Neural cell (in vitro differentiated cells): ENCODE results near the gene RPRD1B. TPM values are rescaled to one million over a fixed set of nuclear protein-coding genes. Genes with fewer than 3 reads are reported as not detected.

ENCODE experiments used
- H2AFZ ChIP-seq: fragments of 200-600, 300-800 bp; sonication (generic), shearing (Covaris generic); 2 replicates; pipeline ENCODE4 v1.6.0; 2014; ENCODE audit warnings: low read depth, mild to moderate bottlenecking, antibody characterized with exemption, low read length, moderate library complexity
- H3F3A ChIP-seq: fragments of 200-600 bp; shearing (Covaris generic); 2 replicates; pipeline ENCODE4 v1.6.1; 2016; ENCODE audit warnings: mild to moderate bottlenecking, moderate library complexity, mixed read lengths, antibody characterized with exemption, low read length; ENCODE audit not compliant: insufficient read depth, poor library complexity, severe bottlenecking
- H3K27ac ChIP-seq: fragments of 200-600, 300-800 bp; sonication (generic), shearing (Covaris generic); 2 replicates; pipeline ENCODE4 v1.5.1; 2014; ENCODE audit warnings: mild to moderate bottlenecking, low read length, moderate library complexity
- H3K27me3 ChIP-seq: fragments of 300-800, 200-600 bp; sonication (generic), shearing (Covaris generic); 2 replicates; pipeline ENCODE4 v1.6.0; 2014; ENCODE audit warnings: mild to moderate bottlenecking, low read depth, low read length, moderate library complexity; ENCODE audit not compliant: insufficient read depth
- H3K36me3 ChIP-seq: fragments of 300-800, 200-600 bp; sonication (generic), shearing (Covaris generic); 2 replicates; pipeline ENCODE4 v1.5.1; 2014; ENCODE audit warnings: mild to moderate bottlenecking, antibody characterized with exemption, low read length, moderate library complexity; ENCODE audit not compliant: insufficient read depth
- H3K4me2 ChIP-seq: fragments of 300-800, 200-600 bp; sonication (generic), shearing (Covaris generic); 2 replicates; pipeline ENCODE4 v1.6.0; 2014; ENCODE audit warnings: mild to moderate bottlenecking, low read length
- H3K4me3 ChIP-seq: fragments of 300-800, 200-600 bp; sonication (generic), shearing (Covaris generic); 2 replicates; pipeline ENCODE4 v1.5.1; 2014; ENCODE audit warnings: mild to moderate bottlenecking, low read length, moderate library complexity
- H3K79me2 ChIP-seq: fragments of 200-600 bp; shearing (Covaris generic); replicated peaks from 2 replicates; pipeline ENCODE4 v1.6.0; 2014; ENCODE audit warnings: mild to moderate bottlenecking, low read length, moderate library complexity; ENCODE audit not compliant: insufficient read depth
- H3K9ac ChIP-seq: fragments of 300-800, 200-600 bp; sonication (generic), shearing (Covaris generic); 2 replicates; pipeline ENCODE4 v1.6.1; 2016; ENCODE audit warnings: mild to moderate bottlenecking, low read length, mixed read lengths
- H3K9me2 ChIP-seq: fragments of 200-600 bp; shearing (Covaris generic); 2 replicates; pipeline ENCODE4 v1.6.1; 2016; ENCODE audit warnings: mild to moderate bottlenecking, low read length, mixed read lengths; ENCODE audit not compliant: insufficient read depth
- H3K9me3 ChIP-seq: fragments of 200-600, 300-800 bp; sonication (generic), shearing (Covaris generic); 2 replicates; pipeline ENCODE4 v1.6.1; 2016; ENCODE audit warnings: mild to moderate bottlenecking, mixed run types, low read length, moderate library complexity, mixed read lengths
- H4K20me1 ChIP-seq: fragments of 200-600 bp; shearing (Covaris generic); 2 replicates; pipeline ENCODE4 v1.6.1; 2016; ENCODE audit warnings: mild to moderate bottlenecking, mixed run types; ENCODE audit not compliant: insufficient read depth
- EP300 ChIP-seq: fragments of 450-650 bp; conservative IDR thresholded peaks from 2 replicates; pipeline ENCODE4 v1.6.1; 2014; ENCODE audit warnings: antibody characterized with exemption, mild to moderate bottlenecking, moderate library complexity; ENCODE audit not compliant: poor library complexity, severe bottlenecking
- EZH2 ChIP-seq: fragments of 200-600, 300-800 bp; shearing (Covaris generic), sonication (generic); IDR thresholded peaks from 2 replicates; pipeline ENCODE4 v1.6.1; 2014; ENCODE audit warnings: antibody characterized with exemption, low read length, borderline replicate concordance, mild to moderate bottlenecking; ENCODE audit not compliant: insufficient read depth, poor library complexity, severe bottlenecking
- MXI1 ChIP-seq: fragments of 450-650 bp; conservative IDR thresholded peaks from 2 replicates; pipeline ENCODE4 v1.6.1; 2014; ENCODE audit warnings: antibody characterized with exemption, mild to moderate bottlenecking; ENCODE audit not compliant: poor library complexity, severe bottlenecking
- POLR2AphosphoS5 ChIP-seq: IDR thresholded peaks from 2 replicates; pipeline ENCODE4 v1.6.1; 2012
- RAD21 ChIP-seq: fragments of 450-650 bp; conservative IDR thresholded peaks from 2 replicates; pipeline ENCODE4 v1.6.1; 2014; ENCODE audit warnings: antibody characterized with exemption, mild to moderate bottlenecking, moderate library complexity
- SMC3 ChIP-seq: fragments of 450-650 bp; conservative IDR thresholded peaks from 2 replicates; pipeline ENCODE4 v1.6.1; 2014; ENCODE audit warnings: antibody characterized with exemption, mild to moderate bottlenecking, moderate library complexity; ENCODE audit not compliant: poor library complexity
- TAF1 ChIP-seq: IDR thresholded peaks from 2 replicates; pipeline ENCODE4 v1.6.1; 2012; ENCODE audit warnings: low read depth
- polyA plus RNA-seq: library from polyadenylated mRNA; depleted of rRNA; stranded (reverse); fragments of >200 nt; gene quantifications from 2 replicates; pipeline ENCODE4 v1.2.3, GENCODE V29; 2014
- TF ChIP-seq, protein P1 (sequence below): fragments of 450-650 bp; IDR thresholded peaks from 2 replicates; pipeline ENCODE4 v1.5.1; 2014; ENCODE audit warnings: antibody characterized with exemption, mild to moderate bottlenecking, moderate library complexity; ENCODE audit not compliant: poor library complexity, severe bottlenecking
- TF ChIP-seq, protein P2 (sequence below): IDR thresholded peaks from 2 replicates; pipeline ENCODE4 v1.6.1; 2012; ENCODE audit warnings: borderline replicate concordance

Gene RPRD1B
- polyA plus RNA-seq, 1 donor from 2014 or later = 23.4 TPM

- H3K9ac ChIP-seq = no peak overlapping the region
- H4K20me1 ChIP-seq = no peaks in the 10 kb centered on the region
- TF ChIP-seq TAF1 = no peak
- TF ChIP-seq SMC3 = no peak
- TF ChIP-seq EZH2 = no peak
- TF ChIP-seq RAD21 = no peak
- TF ChIP-seq MXI1 = no peak
- TF ChIP-seq EP300 = no peak
- TF ChIP-seq, protein P1, sequence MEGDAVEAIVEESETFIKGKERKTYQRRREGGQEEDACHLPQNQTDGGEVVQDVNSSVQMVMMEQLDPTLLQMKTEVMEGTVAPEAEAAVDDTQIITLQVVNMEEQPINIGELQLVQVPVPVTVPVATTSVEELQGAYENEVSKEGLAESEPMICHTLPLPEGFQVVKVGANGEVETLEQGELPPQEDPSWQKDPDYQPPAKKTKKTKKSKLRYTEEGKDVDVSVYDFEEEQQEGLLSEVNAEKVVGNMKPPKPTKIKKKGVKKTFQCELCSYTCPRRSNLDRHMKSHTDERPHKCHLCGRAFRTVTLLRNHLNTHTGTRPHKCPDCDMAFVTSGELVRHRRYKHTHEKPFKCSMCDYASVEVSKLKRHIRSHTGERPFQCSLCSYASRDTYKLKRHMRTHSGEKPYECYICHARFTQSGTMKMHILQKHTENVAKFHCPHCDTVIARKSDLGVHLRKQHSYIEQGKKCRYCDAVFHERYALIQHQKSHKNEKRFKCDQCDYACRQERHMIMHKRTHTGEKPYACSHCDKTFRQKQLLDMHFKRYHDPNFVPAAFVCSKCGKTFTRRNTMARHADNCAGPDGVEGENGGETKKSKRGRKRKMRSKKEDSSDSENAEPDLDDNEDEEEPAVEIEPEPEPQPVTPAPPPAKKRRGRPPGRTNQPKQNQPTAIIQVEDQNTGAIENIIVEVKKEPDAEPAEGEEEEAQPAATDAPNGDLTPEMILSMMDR = no peak
- no peak for TF ChIP-seq POLR2AphosphoS5
- TF ChIP-seq, protein P2, sequence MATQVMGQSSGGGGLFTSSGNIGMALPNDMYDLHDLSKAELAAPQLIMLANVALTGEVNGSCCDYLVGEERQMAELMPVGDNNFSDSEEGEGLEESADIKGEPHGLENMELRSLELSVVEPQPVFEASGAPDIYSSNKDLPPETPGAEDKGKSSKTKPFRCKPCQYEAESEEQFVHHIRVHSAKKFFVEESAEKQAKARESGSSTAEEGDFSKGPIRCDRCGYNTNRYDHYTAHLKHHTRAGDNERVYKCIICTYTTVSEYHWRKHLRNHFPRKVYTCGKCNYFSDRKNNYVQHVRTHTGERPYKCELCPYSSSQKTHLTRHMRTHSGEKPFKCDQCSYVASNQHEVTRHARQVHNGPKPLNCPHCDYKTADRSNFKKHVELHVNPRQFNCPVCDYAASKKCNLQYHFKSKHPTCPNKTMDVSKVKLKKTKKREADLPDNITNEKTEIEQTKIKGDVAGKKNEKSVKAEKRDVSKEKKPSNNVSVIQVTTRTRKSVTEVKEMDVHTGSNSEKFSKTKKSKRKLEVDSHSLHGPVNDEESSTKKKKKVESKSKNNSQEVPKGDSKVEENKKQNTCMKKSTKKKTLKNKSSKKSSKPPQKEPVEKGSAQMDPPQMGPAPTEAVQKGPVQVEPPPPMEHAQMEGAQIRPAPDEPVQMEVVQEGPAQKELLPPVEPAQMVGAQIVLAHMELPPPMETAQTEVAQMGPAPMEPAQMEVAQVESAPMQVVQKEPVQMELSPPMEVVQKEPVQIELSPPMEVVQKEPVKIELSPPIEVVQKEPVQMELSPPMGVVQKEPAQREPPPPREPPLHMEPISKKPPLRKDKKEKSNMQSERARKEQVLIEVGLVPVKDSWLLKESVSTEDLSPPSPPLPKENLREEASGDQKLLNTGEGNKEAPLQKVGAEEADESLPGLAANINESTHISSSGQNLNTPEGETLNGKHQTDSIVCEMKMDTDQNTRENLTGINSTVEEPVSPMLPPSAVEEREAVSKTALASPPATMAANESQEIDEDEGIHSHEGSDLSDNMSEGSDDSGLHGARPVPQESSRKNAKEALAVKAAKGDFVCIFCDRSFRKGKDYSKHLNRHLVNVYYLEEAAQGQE = no peak
- H3K79me2 ChIP-seq = no peaks in the 10 kb centered on the region
- H3F3A ChIP-seq = no peaks in the 10 kb centered on the region
- H3K4me3 ChIP-seq = no peak overlapping the region
- no peaks in the 10 kb centered on the region for H3K9me2 ChIP-seq
- no peaks in the 10 kb centered on the region for H3K27me3 ChIP-seq
- H2AFZ ChIP-seq = no peak overlapping the region
- no peak overlapping the region for H3K27ac ChIP-seq
- H3K9me3 ChIP-seq = no peaks in the 10 kb centered on the region
- peaks cover 9% of the 10 kb centered on the region for H3K36me3 ChIP-seq
- H3K4me2 ChIP-seq = no peak overlapping the region
These were observed 56.0 kb downstream of the RPRD1B start for GRCh38 chr20:38089500-38089899.

DNA sequence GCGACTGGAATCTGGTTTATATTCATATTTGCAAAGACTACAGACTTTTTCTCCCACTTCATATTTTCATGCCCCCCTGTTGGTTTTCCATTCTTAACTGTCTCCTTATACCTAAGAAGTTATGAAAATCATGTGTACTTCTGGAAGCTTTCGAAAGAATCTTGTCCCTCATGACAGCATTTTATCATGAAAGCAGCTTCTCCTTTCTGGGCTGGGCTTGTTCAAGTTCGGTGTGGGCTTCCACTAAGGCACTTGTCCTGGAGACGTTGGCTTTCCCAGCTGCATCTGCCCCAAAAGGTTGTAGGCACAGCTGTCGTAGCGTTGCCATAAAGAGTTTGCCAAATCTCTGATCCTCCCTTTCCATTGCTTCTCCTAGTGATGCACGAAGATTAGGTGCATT is 56.5 kb downstream of the RPRD1B start:
- no peaks in the 10 kb centered on the region for H3K79me2 ChIP-seq
- H3K27ac ChIP-seq = no peak overlapping the region
- H3K4me2 ChIP-seq = no peak overlapping the region
- H3K4me3 ChIP-seq = no peak overlapping the region
- H3K9ac ChIP-seq = no peak overlapping the region
- H3K36me3 ChIP-seq = peaks cover 9% of the 10 kb centered on the region
- no peak overlapping the region for H2AFZ ChIP-seq
- no peaks in the 10 kb centered on the region for H3F3A ChIP-seq
- no peaks in the 10 kb centered on the region for H4K20me1 ChIP-seq
- H3K27me3 ChIP-seq = no peaks in the 10 kb centered on the region
- H3K9me2 ChIP-seq = no peaks in the 10 kb centered on the region
- TF ChIP-seq SMC3 = no peak
- TF ChIP-seq MXI1 = no peak
- TF ChIP-seq EP300 = no peak
- no peak for TF ChIP-seq TAF1
- TF ChIP-seq, protein P1 = no peak
- no peak for TF ChIP-seq EZH2
- no peak for TF ChIP-seq POLR2AphosphoS5
- TF ChIP-seq, protein P2 = no peak
- H3K9me3 ChIP-seq = no peaks in the 10 kb centered on the region
